HepG2 (cell line): ENCODE data around the gene GNG2. TPM values are rescaled to one million over a fixed set of nuclear protein-coding genes. Genes with fewer than 3 reads are reported as not detected.

ENCODE experiments used
- ATAC-seq: fragments of 200-7000 bp; cut with Tn5 transposase; 3 replicates; pipeline ENCODE4 v1.9.1; 2020; ENCODE audit warnings: mild to moderate bottlenecking, moderate library complexity
- BruUV-seq: library from RNA; stranded (reverse); fragments of 400-500 nt; replicated peaks from 2 replicates; lab custom pipeline; 2021; lab: Mats Ljungman, UMichigan
- CTCF ChIA-PET: fragments of 300-600 bp; formaldehyde crosslinking; extraction: SDS; loops from one replicate; lab custom pipeline; 2021; ENCODE audit warnings: low total read pairs, inconsistent platforms, low intra/inter-chr PET ratio; lab: Yijun Ruan, JAX
- POLR2A ChIA-PET: fragments of 350-600 bp; sonication (Branson Sonifier 250); formaldehyde crosslinking; loops from one replicate; lab custom pipeline; 2020; ENCODE audit warnings: antibody characterized with exemption, inconsistent platforms; lab: Yijun Ruan, JAX
- DNase-seq: peaks from one replicate; pipeline ENCODE4 v3.0.0-alpha.2; 2015; ENCODE audit warnings: low spot score
- FAIRE-seq: peaks from 3 replicates; lab custom pipeline; 2011; peaks lifted over from hg19 to GRCh38; lab: Jason Lieb, UNC
- H2AFZ ChIP-seq: one replicate; pipeline ENCODE4 v1.6.1; 2011; ENCODE audit warnings: low read length, inconsistent platforms
- H3K27ac ChIP-seq: fragments of 300-600 bp; 3 replicates; pipeline ENCODE4 v1.8.0; 2011; ENCODE audit warnings: mixed run types, mild to moderate bottlenecking, mixed read lengths, low read length, inconsistent platforms; ENCODE audit not compliant: insufficient read depth; ENCODE audit errors: extremely low read length
- H3K27me3 ChIP-seq, 2 experiments: fragments of 200-600 bp in 1 of 2; 2 replicates in 1 of 2; 3 replicates in 1 of 2; pipeline versions ENCODE4 v1.6.0 to v1.8.0; 2011; ENCODE audit warnings: low read length in 2 of 2, mild to moderate bottlenecking in 2 of 2, moderate library complexity in 2 of 2, inconsistent platforms in 1 of 2; ENCODE audit not compliant: insufficient read depth in 2 of 2, control insufficient read depth in 1 of 2
- H3K36me3 ChIP-seq, 2 experiments: fragments of 200-600 bp in 1 of 2; replicated peaks in 1 of 2; 2 replicates in 1 of 2; 3 replicates in 1 of 2; pipeline versions ENCODE4 v1.5.1 to v1.8.0; 2011; ENCODE audit warnings: low read length in 2 of 2, inconsistent platforms in 1 of 2; ENCODE audit not compliant: insufficient read depth in 2 of 2, control insufficient read depth in 1 of 2
- H3K4me1 ChIP-seq: 2 replicates; pipeline ENCODE4 v1.5.1; 2012; ENCODE audit warnings: low read length, inconsistent platforms; ENCODE audit not compliant: insufficient read depth
- H3K4me2 ChIP-seq: 2 replicates; pipeline ENCODE4 v1.6.0; 2011; ENCODE audit warnings: low read depth, low read length, inconsistent platforms
- H3K4me3 ChIP-seq, 3 experiments: fragments of 200-600 bp in 1 of 3; sonication (generic), shearing (Covaris generic) in 1 of 3; replicated peaks in 1 of 3; 2 replicates each; pipeline ENCODE4 v1.5.1; 2011 to 2016; ENCODE audit warnings: low read length in 3 of 3, inconsistent platforms in 2 of 3, low read depth in 2 of 3, mild to moderate bottlenecking in 2 of 3, control low read depth in 1 of 3, mixed read lengths in 1 of 3; ENCODE audit not compliant: insufficient read depth in 1 of 3
- H3K79me2 ChIP-seq: one replicate; pipeline ENCODE4 v1.6.1; 2011; ENCODE audit warnings: low read length, inconsistent platforms; ENCODE audit not compliant: insufficient read depth
- H3K9ac ChIP-seq: 2 replicates; pipeline ENCODE4 v1.6.0; 2011; ENCODE audit warnings: mild to moderate bottlenecking, low read depth, low read length, inconsistent platforms; ENCODE audit not compliant: insufficient read depth
- H3K9me3 ChIP-seq: 2 replicates; pipeline ENCODE4 v1.5.1; 2012; ENCODE audit warnings: mild to moderate bottlenecking, low read length
- H4K20me1 ChIP-seq: 2 replicates; pipeline ENCODE4 v1.6.0; 2011; ENCODE audit warnings: inconsistent platforms, mild to moderate bottlenecking, low read length, moderate library complexity; ENCODE audit not compliant: insufficient read depth
- ARNTL ChIP-seq: sonication (generic); formaldehyde crosslinking; IDR thresholded peaks from 2 replicates; pipeline ENCODE4 v1.4.0; 2020; ENCODE audit warnings: mild to moderate bottlenecking, missing genetic modification reagents
- CEBPB ChIP-seq: IDR thresholded peaks from 2 replicates; pipeline ENCODE4 v1.6.1; 2011; ENCODE audit warnings: low read depth, low read length, improper control_type of control experiment, borderline replicate concordance
- FOXO1 ChIP-seq: sonication (generic); formaldehyde crosslinking; IDR thresholded peaks from 2 replicates; pipeline ENCODE4 v1.4.0; 2020; ENCODE audit warnings: missing genetic modification reagents
- HIC2 ChIP-seq: sonication (generic); formaldehyde crosslinking; IDR thresholded peaks from 2 replicates; pipeline ENCODE4 v1.9.0; 2022; ENCODE audit warnings: low read depth, missing genetic modification reagents
- MTERF4 ChIP-seq: sonication (generic); formaldehyde crosslinking; IDR thresholded peaks from 2 replicates; pipeline ENCODE4 v1.8.0; 2023; ENCODE audit warnings: mild to moderate bottlenecking, missing genetic modification reagents
- NR2F1 ChIP-seq, 2 experiments: fragments of 450-650 bp in 1 of 2; formaldehyde crosslinking in 1 of 2; IDR thresholded peaks; 2 replicates each; pipeline versions ENCODE4 v1.5.0 to v1.6.1; 2016 to 2020; ENCODE audit warnings: mild to moderate bottlenecking in 1 of 2, missing compliant biosample characterization in 1 of 2, missing genetic modification reagents in 1 of 2, moderate library complexity in 1 of 2
- NR2F6 ChIP-seq, 2 experiments: IDR thresholded peaks; 2 replicates each; pipeline ENCODE4 v1.6.1; 2016; ENCODE audit warnings: antibody characterized with exemption in 1 of 2, mild to moderate bottlenecking in 1 of 2
- ONECUT2 ChIP-seq: sonication (generic); formaldehyde crosslinking; IDR thresholded peaks from 2 replicates; pipeline ENCODE4 v1.4.0; 2020; ENCODE audit warnings: missing genetic modification reagents
- RAD51 ChIP-seq: fragments of 450-650 bp; IDR thresholded peaks from 2 replicates; pipeline ENCODE4 v1.6.1; 2016; ENCODE audit warnings: borderline replicate concordance
- TMF1 ChIP-seq: sonication (generic); formaldehyde crosslinking; IDR thresholded peaks from 2 replicates; pipeline ENCODE4 v1.8.1; 2022; ENCODE audit warnings: low read depth, missing genetic modification reagents
- ZNF143 ChIP-seq: sonication (generic); formaldehyde crosslinking; IDR thresholded peaks from 2 replicates; pipeline ENCODE4 v1.4.0; 2020; ENCODE audit warnings: missing genetic modification reagents
- ZNF317 ChIP-seq: sonication (generic); formaldehyde crosslinking; IDR thresholded peaks from 2 replicates; pipeline ENCODE4 v1.5.0; 2020; ENCODE audit warnings: mild to moderate bottlenecking, missing genetic modification reagents
- ZNF33A ChIP-seq: sonication (generic); formaldehyde crosslinking; IDR thresholded peaks from 2 replicates; pipeline ENCODE4 v1.5.1; 2020; ENCODE audit warnings: missing genetic modification reagents, mild to moderate bottlenecking, moderate library complexity, borderline replicate concordance
- ZNF772 ChIP-seq: sonication (generic); formaldehyde crosslinking; IDR thresholded peaks from 2 replicates; pipeline ENCODE4 v1.5.0; 2020; ENCODE audit warnings: mild to moderate bottlenecking, missing genetic modification reagents
- ZNF788 ChIP-seq: sonication (generic); formaldehyde crosslinking; IDR thresholded peaks from 2 replicates; pipeline ENCODE4 v1.5.0; 2020; ENCODE audit warnings: mild to moderate bottlenecking, missing genetic modification reagents, borderline replicate concordance
- WGBS: methylation state at CpG from one replicate; pipeline ENCODE4 v1.1.6; 2017; ENCODE audit warnings: low lambda C conversion rate; 5-methylcytosine and 5-hydroxymethylcytosine counted together
- in situ Hi-C: cut with HindIII; loops from 2 replicates; pipeline ENCODE4 v1.10.0; 2017; ENCODE audit warnings: low pct_unique_long_range_greater_than_20kb; ENCODE audit not compliant: extremely low pct_ligation_motif_present
- intact Hi-C: fragments of 100-400 bp; cut with micrococcal nuclease; formaldehyde crosslinking; loops from one replicate; pipeline ENCODE4 v1.10.0; 2022; ENCODE audit not compliant: unreplicated experiment
- polyA plus RNA-seq, 8 experiments: library from polyadenylated mRNA; depleted of rRNA in 3 of 8; stranded (reverse) in 7 of 8; unstranded in 1 of 8; fragments of >200 nt; fragmentation: Illumina TruSeq in 4 of 8; extraction: Trizol in 4 of 8; gene quantifications; 2 replicates each; pipeline versions ENCODE4 v1.2.1 to v1.2.3, GENCODE V29; 2011 to 2016; ENCODE audit warnings: low read depth in 4 of 8, missing spikeins in 1 of 8, mixed read lengths in 1 of 8; ENCODE audit not compliant: insufficient read depth in 1 of 8
- total RNA-seq, 5 experiments: library from RNA; depleted of rRNA; stranded (reverse); fragments of >200 nt; fragmentation: Illumina TruSeq; extraction: Trizol; gene quantifications; 2 replicates each; pipeline ENCODE4 v1.2.3, GENCODE V29; 2016; ENCODE audit warnings: low read depth in 1 of 5
- TF ChIP-seq, protein P1 (sequence below): sonication (generic); formaldehyde crosslinking; IDR thresholded peaks from 2 replicates; pipeline ENCODE4 v1.8.0; 2022; ENCODE audit warnings: mild to moderate bottlenecking, missing genetic modification reagents

Gene GNG2
- total and polyA plus RNA-seq, 2 of the 13 experiments (the other 11 are each of a cell fraction or from before 2014, with no cell fraction given): not detected

GRCh38 chr14:52007211-52007610 is 146.8 kb downstream of the GNG2 start (continued):
- TF ChIP-seq HIC2 (CRISPR knock-in tag): no peak
- TF ChIP-seq ZNF788 (CRISPR knock-in tag): no peak
- no peak for TF ChIP-seq ZNF143
- no peak for TF ChIP-seq ZNF772 (CRISPR knock-in tag)
- no peak for TF ChIP-seq TMF1
- no peak for TF ChIP-seq MTERF4 (CRISPR knock-in tag)
- TF ChIP-seq, protein P1, sequence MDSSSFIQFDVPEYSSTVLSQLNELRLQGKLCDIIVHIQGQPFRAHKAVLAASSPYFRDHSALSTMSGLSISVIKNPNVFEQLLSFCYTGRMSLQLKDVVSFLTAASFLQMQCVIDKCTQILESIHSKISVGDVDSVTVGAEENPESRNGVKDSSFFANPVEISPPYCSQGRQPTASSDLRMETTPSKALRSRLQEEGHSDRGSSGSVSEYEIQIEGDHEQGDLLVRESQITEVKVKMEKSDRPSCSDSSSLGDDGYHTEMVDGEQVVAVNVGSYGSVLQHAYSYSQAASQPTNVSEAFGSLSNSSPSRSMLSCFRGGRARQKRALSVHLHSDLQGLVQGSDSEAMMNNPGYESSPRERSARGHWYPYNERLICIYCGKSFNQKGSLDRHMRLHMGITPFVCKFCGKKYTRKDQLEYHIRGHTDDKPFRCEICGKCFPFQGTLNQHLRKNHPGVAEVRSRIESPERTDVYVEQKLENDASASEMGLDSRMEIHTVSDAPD (CRISPR knock-in tag): no peak
- no peak for TF ChIP-seq ARNTL (CRISPR knock-in tag)
- no peak for TF ChIP-seq FOXO1 (CRISPR knock-in tag)
- TF ChIP-seq ZNF33A (CRISPR knock-in tag): no peak

DNA sequence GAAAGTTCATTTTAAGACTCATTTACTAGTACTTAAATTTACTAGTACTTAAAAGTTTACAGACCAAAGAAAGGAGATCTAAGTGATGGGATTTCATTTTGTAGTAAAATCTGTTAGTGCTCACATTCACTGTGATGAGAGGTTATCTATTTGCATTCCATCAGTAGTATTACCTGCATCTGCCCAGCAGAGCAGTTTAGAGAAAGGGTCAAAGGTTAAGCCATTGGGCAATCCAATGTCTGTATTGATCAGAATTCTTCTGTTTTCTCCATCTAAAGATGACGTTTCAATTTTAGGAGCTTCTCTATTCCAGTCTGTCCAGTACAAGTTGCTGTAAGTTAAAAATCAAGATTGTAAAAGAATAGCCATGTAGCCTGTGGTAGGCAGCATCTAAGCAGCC is 147.2 kb downstream of the GNG2 start:
- FAIRE-seq (no peak), DNase-seq (peak; percentile 15), ATAC-seq (peak; percentile 78)
- H3K79me2 ChIP-seq: no peaks in the 10 kb centered on the region
- H3K4me2 ChIP-seq: no peak overlapping the region
- H3K9ac ChIP-seq: no peak overlapping the region
- no peaks in the 10 kb centered on the region for H3K27me3 ChIP-seq
- H3K36me3 ChIP-seq: peaks cover 18 to 87% of the 10 kb centered on the region in 2 experiments
- intact Hi-C loops: no loop called here
- no peak overlapping the region for H2AFZ ChIP-seq
- H3K27ac ChIP-seq: no peak overlapping the region
- POLR2A ChIA-PET: no interaction called here
- H3K4me1 ChIP-seq: 0 out of 2 replicates have a peak, but pooled peaks cover 6% of the 10 kb centered on the region
- no peaks in the 10 kb centered on the region for H4K20me1 ChIP-seq
- WGBS: 56% methylated on average over 1 of the region's 1 CpG
- H3K9me3 ChIP-seq: no peaks in the 10 kb centered on the region
- in situ Hi-C loops: no loop called here
- H3K4me3 ChIP-seq: no peak overlapping the region
- CTCF ChIA-PET: no interaction called here
- BruUV-seq: no TSS peak
- TF ChIP-seq ZNF317 (peak; percentile 65; the same call in 1 of the 2 replicates), CEBPB (peak; percentile 68; the same call in 1 of the 2 replicates), RAD51 (no peak), NR2F1 (CRISPR knock-in tag; IDR thresholded peaks at IDR 0.05) (peak in 1 of 2 experiments; percentile 67; a peak in 2 of 4 replicates), ONECUT2 (CRISPR knock-in tag) (peak; percentile 63; the same call in 1 of the 2 replicates), NR2F6 (IDR thresholded peaks at IDR 0.05) (peak; percentile 86), NR2F6 (CRISPR knock-in tag; IDR thresholded peaks at IDR 0.05) (peak; percentile 63; the same call in 1 of the 2 replicates)
